Fibroblast of gingiva (primary cell): ENCODE results near the gene ANK2.
"Not testable (repeated sequence)": the region's sequence is repeated elsewhere in the genome, so short reads cannot be mapped to it uniquely, and the experiment has no call there.

Experiments used
- DNase-seq: peaks from one replicate; pipeline ENCODE4 v3.0.0-alpha.2; 2011; ENCODE audit warnings: low read depth

Gene ANK2

DNA sequence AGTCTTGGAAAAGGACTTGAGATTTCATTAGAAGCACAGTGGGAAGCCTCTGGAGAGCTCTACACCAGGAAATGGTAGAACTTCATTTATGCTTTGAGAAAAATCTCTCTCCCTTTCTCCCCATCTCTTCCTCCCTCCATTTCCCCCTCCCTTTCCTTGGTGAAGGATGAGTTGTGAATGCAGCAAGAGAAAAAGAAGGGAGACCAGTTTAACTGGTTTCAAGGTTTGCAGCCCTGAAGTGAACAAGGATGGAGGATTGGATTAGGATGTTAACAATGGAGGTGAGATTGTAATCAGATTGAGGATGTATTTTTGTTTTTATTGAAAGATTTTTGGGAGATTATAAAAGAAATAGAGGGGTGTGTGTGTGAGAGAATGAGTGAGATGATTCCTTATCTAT, 99.5 kb downstream of the ANK2 start:
- no peak for DNase-seq

DNA sequence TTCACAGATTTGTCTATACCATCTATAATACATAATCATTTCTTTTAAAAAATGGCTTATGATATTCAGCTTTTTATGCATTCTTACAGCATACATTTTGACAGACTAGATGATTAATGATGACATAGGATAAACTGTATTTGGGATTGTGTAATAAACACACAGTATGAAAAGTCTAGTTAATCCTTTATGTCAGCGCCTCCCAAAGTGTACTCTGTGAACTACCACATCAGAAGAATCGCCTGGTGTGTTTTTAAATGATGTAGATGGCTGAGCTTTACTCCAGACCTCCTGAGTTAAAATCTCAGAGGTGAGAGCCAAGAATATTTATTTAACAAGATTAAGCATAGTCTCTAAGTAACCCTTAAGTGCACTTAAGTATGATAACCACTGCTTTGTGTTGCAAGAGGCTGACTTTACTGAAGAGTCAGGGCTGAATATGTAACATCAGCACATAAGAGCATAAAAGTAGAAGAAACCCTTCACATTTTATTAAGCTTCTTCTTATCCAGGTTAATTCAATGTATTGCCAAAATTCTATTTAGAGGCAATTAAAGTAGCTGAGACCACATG, 104.2 kb downstream of the ANK2 start:
- DNase-seq = peak; percentile 15

DNA sequence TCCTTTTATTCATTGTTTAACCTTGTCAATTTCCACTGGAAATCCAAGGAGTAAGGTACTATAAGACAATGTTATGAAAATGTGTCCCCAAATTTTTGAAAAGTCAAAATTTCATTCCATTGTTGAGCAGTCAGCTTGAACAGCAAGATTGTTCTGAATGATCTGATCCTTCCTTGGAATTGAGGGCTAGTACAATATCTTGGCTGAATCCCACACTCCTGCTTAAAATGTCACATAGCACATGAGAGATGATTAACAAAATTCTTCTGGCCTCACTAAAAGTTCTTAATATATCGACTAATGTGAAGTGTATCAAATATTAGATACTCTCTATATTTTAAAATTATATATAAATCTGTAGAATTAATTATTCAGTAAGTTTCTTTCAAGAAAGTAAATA, 104.8 kb downstream of the ANK2 start:
- DNase-seq = no peak

DNA sequence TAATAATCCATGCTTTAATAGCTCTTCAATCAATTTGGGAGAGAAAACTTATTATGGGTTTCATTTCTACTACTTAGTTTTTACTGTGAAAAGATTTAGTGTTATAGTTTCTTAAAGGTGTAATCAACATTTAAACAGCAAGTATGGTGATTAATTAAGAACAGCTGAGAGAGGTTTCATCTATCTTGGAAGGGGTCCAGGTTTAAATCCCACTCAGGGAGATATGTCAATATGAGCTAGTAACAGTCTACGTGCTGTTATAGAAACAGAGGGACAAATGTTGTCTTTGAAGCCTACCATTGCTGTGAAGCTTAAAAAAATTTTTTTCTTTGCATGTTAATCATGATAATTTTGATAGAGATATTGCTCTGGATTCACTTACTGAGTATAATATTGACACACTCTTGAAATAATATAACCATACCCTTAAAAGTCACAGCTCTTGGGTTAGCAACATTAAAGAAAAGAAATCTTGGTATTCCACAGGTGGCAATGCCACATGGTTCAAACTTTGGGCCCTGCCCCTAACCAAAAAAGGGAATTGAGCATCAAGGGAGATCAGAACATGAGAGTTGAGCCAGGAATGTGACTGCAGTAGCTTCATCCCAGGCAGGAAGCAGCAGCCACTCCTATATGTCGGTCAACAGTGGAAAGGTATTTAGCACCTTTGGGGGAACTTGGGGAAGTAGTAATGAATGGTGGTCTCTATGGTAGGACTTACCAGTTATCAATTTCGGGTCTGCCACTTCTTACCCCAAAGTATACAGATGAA, 107.8 kb downstream of the ANK2 start:
- no peak for DNase-seq

DNA sequence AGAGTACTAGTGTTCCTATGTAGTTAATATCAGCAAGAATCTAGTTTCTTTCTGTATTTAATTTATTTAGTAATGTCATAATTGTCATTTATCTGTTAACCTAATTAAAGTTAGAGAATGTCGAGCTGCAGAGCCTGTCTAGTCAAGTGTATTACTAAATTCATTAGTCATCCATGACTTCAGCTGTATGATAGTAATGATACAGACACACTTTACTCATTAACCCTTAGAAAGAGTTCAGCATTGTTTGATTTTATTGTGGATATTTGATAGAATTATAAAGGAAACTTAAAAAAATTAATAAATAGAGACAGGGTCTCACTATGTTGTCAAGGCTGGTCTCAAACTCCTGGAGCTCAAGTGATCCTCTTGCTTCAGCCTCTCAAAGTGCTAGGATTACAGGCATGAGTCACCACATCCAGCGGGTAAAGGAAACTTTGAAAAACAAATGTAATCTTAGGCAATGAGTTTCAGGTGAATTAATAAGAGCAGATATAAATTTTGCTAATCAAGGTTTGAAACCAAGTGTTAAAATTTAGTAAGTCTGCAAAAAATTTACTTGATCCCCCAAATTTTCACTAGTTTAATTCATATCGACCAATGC, 110.6 kb downstream of the ANK2 start:
- no peak for DNase-seq

DNA sequence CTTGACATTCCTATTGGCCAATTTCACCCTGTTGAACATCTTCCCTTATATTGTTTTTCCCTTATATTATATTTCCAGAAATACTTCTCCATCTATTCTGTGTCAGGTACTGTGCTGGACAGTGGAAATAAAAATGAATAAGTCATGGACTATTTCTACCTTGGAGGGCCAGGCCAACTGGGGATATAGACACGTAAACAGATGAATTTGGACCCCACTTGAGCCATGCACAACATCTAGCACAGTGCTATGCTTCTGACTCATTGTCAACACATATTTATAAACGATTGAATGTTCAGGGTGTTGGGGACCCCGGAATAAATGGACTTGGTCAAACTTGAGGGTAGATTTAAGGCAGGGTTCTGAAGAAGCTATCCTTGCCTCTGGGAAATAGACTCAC, 111.1 kb downstream of the ANK2 start:
- no peak for DNase-seq

DNA sequence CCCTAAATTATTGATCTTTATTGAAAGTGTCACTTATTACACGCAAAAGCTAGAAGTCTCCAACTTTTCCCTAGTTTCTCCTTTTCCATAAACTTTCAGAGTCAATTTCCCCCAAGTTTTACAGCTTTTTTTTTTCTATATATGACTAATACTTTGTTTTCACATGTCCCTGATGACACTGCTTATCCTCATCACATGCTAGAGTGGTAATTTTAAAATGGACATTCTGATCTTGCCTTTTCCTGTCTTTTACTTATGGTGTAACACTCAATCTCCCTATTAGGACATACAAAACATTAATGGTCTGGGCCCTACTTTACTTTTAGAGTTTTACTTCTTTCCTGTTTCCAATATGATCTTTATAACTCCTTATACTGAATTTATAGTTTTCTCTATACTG, 112.6 kb downstream of the ANK2 start:
- peak; percentile 59 for DNase-seq

DNA sequence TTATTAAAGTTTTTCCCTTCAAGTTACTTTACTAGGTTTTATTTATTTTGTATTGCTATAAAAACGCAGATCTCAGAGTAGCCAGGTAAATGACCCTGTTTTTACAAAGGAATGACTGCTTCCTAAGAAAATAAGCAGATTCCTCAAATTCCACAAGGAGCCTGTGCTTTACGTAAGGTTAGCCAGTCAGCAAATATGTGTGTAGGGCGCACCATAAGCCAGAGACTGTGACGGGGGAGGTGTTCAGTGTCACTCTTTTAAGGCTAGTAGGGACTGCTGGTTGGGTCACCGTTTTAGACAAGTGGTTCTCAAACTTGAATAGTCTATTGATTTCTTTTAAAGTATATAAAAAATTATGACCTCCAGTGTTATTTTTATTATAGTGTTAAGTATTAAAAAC, 119.9 kb downstream of the ANK2 start:
- no peak for DNase-seq

DNA sequence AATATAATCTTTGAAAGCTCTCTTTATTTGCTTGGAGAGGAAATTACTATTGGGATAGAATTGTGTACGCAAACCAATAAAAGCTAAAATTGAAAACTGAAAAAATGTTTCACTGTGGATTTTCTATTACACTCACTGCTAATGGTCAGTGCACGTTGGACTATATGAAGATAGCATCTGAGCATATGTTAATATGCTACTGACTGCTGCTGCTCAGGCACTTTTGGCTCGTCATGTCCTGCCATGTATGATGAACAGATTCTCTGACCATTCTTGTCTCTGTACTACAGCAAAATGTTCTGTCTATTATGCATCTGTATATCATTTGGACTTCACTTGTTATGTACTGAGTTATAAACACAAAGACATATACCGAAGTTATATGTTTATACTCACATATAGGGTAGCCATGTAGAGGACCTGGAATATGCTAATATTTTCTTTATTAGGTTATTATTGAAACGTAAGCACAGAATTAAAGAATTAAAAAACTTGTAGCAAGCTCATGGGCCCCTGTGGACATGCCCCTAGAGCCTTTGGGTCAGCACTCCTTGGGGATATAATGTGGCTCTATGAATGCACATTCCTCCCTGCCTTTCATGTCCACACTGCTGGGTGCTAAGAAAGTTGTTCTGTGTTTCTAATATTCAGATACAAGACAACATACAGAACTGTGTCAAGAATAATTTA, 120.8 kb downstream of the ANK2 start:
- no peak for DNase-seq

DNA sequence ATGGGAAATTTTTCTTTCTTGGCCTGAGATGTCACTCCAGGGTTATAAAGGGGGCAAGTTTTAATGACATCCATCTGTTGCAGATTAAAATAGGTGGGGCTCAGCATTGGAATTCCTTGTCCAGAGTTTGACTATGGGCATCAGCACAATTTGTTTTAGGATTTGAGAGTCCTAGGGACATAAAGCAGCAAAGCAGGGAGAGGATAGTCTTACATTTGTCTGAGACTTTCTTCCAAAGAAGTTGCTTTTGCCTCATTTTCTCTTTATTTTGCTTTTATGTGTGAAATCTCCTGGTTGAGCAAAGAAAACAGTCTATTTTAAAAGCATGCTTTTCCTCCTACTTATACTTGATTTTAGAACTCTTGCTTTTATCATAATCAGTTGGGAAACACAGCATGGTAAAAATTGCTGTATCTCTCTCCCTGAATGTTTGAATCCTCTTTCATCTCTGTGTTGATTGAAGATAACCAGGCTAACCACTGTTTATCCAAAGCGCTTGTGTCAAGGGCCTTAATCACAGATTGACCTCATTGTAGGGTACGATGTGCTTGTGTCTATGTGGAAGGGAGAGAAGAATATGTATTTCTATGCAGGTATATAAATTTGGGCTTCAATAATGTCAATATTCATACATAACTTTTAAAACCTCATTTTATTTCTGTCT, 121.5 kb downstream of the ANK2 start:
- no peak for DNase-seq

DNA sequence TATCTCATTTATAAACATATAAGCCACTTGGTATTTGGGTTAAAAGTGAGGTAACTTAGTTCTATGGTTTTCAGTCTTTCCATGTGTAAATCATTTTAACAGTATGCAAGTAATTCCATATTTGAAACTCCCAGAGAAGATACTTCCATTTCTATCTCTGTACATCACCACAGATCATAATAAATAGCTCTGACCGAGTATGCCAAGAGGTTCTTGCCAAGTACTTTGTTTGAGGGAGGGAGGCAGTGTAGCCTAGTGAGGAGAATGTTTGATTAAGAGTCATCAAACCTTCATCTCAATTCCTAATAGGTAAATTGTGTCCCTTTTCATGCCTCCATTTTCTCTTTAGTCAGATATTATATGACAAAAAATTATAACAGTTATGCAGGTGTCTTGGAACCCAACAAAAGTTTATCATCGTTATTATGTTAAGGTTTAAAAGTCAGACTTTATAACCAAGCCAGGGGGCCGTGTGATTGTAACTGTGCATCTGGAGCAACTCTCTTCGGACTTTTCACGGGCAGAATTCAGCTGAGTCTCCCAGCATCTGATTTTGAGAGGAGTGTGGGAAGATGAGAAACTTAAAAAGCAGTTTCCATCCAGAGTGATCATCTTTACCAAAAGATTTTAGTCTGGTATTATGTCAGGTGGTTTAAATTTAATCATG, 123.8 kb downstream of the ANK2 start:
- DNase-seq = no peak

DNA sequence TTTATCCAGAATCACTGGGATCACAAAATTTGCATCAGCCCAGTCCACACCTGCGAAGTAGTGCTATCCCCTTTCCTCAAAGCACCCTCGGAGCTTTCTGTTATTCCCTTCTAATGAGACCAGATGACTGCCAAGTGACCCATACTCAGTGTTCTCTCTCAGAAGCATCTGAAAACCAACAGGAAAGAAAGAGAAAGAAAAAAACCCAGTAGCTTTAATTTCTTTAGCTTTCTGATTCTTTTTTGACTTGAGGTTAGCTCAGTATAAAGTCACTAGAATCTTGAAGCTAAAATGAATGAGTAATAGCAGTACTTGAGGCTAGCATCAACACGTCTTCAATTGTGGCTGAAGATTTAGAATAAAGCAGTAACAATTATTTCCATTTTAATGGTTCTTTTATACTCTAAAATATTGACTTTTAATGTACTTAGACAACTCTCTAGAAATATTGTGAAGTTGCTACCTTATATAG, 124.4 kb downstream of the ANK2 start:
- no peak for DNase-seq

DNA sequence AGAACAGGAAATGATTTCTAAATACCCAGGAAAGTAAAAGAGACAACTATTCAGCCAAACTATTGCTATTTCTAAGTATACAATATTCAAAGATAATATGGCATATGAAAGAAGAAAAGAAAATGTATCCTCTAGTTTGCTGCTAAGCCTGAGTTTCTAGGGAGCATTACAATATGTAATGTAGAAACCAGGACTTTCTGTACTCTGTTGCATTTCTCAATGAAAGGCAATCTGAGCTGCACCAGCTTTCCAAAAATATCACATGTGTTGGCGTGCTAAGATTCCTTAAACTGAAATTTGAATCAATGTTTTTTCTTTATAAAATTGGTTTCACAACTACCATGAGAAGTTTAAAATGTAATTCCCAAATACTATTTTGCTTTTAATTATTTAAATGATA, 129.6 kb downstream of the ANK2 start:
- DNase-seq = peak; percentile 78

DNA sequence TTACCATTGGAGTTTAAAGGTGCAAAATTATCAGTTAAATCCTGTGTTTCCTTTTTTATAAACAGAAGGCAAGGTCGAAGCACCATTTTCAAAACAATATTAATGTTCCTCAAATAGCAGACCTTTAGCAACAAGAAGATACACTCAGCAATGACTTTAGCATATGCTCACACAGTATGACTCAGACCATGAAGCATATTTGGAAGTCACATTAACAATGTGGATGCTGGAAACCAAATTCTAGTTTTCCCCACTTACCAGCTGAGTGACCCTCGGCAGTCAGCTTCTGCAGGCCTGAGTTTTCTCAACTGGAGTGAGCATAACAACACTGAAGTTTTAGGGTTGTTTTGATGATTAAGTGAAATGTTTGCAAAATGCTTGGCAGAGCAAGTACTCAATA, 130.5 kb downstream of the ANK2 start:
- peak; percentile 36 for DNase-seq

DNA sequence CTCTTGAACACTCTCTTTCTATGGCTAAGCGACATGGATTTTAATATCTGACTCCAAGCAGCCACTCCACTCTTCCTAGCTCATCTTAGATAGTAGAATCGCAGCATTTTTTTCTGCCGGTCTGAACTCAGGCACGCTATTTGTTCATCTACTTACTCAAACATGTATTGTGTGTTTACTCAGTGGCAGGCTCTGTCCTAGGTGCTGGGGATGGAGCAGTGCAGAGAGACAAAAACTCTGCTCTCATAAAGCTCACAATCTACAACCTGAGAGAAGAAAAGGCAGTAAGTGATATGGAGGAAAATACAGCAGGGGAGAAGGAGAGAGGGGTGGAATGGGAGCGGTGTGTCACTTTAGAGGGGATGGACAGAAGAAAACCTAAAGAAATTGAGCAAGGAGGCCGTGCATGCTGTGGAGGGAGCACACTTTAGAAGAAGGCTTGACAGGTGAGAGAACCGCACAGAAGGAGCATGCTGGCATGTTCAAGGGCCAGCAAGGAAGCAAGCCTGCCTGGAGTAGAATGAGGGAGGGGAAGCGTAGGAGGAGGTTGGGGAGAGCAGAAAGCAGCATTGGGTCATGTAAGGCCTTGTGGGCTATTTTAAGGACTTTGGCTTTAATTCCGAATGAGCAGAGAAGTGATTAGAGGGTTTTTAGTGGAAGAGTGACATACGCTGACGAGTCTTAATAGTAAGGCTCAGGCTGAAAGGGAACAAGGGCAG, 132.0 kb downstream of the ANK2 start:
- peak; percentile 1 for DNase-seq

DNA sequence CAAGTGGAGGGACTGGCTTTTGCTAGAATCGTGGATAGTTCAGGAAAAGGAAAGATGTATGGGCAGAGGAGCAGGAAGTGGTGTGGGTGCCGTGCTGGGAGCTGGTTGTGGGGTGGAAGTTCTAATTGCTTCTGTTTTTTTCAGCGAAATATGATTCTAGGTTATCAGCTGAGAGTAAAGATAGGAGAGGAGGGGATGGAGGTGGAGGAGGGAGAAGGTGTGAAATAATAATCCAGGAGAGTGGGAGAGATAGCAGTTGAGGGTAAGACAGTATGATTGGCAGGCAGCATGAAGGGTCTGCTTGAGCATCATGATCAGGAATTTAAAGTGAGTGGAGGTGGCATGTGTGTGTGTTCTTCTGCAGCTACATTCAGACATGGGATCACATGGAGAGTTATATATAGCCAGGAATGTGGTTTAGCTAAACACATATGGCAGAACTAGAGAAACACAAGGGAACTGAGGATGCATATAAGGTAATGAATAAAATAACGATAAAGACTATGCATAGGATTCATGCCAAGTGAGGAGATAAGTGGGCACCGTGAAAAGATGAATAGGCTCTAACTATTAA, 133.7 kb downstream of the ANK2 start:
- DNase-seq = no peak

DNA sequence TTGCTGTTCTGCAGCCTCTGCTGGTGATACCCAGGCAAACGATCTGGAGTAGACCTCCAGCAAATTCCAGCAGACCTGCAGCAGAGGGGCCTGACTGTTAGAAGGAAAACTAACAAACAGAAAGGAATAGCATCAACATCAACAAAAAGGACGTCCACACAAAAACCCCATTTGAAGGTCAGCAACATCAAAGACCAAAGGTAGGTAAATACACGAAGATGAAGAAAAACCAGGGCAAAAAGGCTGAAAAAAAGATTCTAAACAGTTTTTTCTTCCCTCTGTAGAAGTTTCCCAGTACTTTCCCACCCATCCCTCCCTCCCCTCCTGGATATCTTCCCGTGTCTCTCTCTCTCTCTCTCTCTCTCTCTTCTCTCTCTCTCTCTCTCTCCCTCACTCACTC, 136.8 kb downstream of the ANK2 start:
- not testable (repeated sequence) for DNase-seq

DNA sequence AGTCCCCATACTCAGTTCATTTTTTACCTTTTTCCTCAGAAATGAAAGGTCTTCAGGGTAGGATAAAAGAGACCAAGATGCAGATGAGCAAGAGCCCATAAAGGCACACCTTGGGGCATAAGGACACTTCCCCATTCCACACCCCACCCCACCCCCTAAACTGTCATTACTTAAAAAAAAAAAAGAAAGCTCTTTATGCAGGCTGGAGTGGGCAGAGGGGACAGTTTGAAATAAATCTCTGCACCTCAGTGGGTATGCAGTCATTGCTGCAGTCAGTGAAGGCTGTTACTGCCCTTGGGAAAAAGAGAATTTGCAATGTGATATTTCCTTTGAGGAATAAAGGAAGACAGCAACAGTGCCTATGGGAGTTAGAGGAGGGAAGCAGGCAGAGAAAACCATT, 137.5 kb downstream of the ANK2 start:
- DNase-seq = no peak

DNA sequence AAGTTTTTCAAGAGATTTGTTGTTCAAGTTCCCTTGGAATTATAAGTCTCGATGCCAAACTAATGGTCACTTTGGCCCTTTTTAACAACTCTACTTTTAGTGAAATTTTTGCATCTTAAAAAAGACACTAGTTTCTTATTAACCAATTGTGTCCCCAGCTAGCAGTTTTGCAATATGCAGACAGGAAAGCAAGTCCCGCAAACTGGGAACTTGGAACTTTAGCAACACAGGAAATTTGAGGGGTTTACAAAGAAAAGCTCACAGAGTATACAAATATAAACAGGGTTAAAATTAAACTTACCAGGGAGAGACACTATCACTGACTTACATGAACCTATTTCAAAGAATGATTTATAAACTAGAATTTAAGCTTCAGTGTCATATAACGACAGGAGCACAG, 137.9 kb downstream of the ANK2 start:
- DNase-seq = no peak

DNA sequence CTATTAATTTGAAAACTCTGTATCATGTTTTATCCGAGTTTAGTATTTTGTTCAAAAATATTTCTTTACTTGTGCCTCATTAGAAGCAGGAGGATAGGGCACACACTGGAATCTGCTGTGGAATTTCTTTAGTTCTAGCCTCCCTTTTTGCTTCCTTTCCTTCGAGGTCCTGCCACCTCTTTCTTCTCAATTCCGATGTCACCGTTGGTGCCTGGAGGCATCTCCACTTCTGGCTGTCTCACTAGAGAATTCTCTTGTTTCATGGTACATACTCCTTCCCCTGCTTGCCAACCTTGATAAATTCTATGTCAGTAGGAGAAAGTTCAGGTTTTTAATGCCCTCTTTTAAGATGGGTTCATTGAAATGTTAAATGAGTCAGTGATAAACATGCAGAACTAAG, 140.1 kb downstream of the ANK2 start:
- no peak for DNase-seq

DNA sequence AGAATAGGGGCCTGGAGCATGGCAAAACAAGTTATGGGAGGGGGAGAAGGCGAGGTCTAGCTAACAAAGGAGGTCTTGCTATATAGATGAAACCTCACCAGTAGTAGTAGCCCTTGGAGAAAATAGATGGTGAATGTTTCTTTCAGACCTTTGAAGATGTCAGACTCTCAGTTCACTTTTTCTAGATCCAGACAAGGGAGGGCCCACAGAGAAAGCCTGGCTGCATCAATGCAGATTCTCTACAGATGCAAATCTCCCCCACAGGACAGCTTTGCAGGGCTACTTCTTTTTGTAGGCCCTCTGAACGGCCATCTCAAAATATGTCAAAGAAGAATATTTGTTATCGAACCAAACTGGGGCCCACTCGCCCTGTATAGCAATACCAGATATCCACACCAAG, 159.7 kb downstream of the ANK2 start:
- DNase-seq = no peak
